GM15510 (cell line): Measurements from ENCODE around the gene STK11.

Source experiments
- POLR2A ChIP-seq: IDR thresholded peaks from 3 replicates; pipeline ENCODE4 v1.6.1; 2011; ENCODE audit warnings: borderline replicate concordance; ENCODE audit not compliant: insufficient read length; ENCODE audit errors: extremely low read depth

The STK11 gene

DNA sequence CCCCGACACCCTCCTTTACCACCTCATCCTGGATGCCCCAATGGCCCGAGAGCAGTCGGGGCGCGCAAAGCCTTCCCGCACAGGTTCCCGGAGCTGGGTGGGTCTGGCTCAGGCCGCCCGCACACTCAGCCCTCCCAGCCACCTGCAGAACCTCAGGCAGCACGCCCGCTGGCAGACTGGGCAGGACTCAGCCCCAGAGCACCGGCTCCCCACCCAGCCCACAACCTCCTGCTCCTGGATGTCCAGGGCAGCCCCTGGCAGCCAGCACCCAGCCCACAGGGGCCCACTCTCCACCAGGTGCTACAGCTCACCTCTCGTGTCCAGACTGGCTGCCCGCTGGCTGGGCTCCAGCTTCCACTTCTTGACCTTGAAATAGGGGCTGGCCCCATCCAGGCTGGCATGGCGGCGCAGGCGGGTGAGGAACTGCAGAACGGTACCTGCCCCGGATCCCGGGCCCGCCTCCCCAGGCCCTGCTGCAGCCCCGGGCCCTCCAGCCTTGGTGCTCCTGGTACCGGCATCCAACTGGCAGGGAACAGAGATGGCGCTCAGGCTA is 27.6 kb downstream of the STK11 start:
- TF ChIP-seq POLR2A, result no peak

DNA sequence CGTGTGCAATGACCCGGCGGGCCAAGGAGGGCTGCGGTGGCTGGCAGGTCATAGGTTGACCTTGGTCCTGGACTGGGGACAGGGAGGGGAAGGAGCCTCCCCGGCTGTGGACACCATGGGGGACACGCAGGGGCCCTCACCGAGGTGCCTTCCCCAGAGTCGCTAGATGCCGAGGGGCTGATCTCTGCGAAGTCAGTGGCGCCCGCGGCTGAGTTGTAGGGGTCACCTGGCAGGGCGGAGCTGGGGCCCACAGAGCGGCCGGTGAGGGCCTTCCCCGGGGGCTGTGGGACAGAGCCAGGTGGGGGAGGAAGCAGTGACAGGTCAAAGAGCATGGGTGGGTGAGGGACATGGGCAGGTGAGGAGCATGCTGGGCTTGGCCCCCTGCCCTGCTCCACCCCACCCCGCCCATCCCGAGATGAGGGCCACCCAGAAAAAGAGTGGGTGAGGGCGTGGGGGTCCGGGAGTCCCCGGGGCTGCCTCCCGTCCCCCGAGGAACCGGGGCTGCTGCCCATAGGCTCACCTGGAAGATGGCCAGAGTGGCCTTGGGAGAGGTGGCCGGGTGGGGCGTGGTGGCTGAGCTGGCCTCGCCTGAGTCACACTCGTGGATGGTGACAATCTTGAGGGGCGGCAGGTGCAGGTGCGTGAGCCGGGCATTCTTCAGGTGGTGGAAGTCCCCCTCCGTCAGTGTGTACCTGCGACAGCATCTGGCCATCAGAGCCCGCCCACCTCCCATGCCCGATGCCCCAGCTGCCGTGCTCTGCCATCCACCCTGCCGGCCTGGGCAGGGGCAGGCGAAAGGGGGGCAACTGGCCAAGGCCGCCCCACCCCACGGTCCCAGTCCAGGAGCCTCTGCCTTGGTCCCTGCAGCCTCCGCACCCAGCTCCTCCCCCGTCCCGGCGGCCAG is 28.7 kb downstream of the STK11 start:
- TF ChIP-seq POLR2A, result no peak

DNA sequence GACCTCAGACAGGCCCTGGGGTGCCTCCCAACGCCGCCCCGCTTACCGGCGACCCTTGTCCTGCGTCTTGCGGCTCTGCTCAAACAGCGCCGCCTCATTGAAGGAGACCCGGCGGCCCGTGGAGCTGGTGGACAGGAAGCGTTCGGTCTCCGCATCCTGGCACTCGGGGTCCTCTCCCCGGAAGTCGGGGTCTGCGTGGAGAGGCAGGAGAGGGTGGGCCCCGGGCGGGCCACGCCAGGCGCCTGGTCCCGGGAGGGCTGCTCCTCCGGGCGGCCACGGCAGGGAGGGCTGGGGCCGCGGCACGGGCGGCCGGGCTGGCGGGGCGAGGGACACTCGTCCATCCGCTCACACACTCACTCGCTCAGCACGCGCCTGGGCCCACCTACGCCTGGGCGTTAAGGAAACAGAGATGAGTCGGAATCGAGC is 29.4 kb downstream of the STK11 start:
- TF ChIP-seq POLR2A, result no peak

DNA sequence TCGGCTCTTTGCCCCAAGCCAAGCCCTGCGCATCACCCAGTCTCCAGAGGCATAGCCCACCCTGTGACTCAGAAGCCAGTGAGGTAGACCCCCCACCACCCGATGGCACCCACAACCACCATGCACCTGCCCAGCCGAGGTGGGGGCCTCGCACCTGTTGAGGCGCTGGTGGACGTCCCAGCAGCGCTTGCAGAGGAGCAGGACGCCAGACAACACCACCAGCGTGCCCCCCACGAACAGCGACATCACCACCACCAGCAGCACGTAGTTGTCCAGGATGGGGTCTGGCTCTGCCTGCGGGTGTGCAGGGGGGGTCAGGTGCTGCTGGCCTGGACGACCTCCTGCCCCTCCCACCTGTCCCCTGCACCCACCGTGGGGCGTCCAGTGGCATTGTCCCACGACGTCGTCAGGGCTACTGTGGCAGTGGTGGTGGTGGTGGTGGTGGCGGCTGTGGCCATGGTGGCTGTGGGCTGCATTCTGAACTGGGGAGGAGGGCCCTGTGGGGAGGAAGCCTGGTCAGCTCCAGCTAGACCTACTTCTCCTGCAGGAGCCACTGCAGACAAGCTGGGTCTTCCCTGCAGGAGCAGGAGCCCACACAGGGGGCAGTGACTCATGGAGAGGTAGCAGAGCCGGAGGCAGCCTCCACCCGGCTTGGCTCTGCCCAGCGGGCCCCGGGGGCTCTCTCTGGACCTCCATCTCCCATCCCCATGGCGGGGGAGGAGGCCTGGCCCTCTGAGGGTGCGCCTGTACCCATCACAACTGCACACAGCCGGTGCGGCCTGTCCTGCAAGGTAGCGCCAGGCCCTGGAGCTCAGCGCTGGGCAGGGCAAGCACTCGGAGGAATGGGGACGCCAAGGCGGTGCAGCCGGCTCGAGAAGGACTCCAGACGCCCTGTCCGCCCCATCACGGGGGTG is 30.3 kb downstream of the STK11 start:
- no peak for TF ChIP-seq POLR2A

DNA sequence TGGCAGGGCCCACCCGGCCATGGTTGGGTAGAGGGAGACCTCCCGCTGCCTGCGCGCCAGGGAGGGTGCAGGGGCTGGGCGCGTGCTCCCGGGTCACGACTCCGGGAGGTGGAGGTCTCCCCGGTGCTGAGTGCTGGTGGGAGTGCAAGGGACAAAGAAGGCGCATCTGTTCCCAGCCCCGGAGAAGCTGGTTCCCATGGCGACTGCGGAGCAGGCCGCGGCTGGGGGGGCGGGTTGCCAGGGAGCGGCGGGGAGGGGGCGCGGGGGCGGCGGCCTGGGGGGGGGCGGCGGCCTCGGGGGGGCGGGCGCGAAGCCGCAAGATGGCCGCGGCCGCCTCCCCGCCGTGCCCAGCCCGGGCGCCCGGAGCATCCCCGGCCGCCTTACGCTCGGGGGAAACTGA is 31.0 kb downstream of the STK11 start:
- no peak for TF ChIP-seq POLR2A

DNA sequence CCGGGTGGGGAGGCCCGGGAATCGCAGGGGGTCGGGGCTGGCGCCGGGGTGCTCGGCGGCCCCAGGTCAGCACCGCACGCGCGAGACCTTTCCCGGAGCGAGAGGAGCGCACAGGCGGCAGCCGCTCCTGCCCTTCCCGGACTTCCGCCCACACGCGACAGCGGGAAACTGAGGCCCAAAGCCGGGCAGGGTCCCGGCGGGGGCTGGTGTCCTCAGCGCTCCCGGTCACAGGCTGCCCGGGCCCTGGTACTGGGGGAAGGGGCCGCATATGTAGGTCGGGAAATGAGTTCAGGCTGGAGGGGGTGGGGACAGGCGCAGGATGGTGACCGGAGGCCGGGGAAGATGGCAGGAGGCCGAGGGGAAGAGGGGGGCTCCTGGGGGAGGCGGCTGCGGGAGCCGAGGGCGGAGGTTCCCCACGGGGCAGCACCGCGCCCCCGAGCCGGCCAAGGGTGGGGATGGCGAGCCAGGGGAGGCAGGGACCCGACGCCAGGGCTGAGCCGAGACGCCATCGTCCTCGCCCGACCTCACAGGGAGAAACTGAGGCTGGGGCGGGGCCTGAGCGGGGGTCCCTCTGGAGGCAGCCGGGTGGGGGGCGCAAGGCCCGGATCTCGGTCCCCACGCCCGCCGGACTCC is 31.6 kb downstream of the STK11 start:
- TF ChIP-seq POLR2A, result no peak

DNA sequence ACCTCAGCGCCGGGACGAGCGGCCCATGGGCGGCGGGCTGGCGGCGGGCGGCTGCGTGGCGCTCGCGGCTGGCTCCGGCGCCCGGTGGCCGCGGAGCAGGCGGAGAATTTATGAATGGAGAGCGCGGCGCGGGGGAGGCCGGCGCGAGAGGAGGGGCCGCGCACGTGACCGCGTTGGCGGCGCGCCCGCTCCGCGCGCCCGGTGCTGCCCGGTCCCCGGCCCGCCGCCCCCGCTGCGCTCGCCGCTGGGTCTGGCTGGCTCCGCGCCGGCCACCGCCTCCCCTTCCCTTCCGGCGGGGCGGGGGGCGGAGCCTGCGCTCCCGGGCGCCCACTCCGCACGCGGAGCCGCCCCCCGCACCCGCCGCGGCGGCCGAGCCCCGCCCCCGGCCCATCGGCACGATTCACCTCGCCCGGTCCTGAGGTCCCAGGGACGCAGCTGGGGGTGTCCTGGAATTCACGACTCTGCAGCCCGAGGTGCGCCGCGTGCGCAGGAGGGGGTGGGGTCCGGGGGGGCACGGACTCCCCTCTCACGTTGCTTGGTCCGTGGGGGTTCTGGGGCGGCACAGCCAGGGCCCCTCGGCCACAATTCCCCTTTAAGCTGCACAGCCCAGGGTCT is 32.3 kb downstream of the STK11 start, which contains the start of gene CBARP:
CBARP (minus strand) TSS at position 252 of the 615 bp plus-strand sequence. CDS start 1,905 bp downstream, outside the sequence.
- TF ChIP-seq POLR2A, result no peak

DNA sequence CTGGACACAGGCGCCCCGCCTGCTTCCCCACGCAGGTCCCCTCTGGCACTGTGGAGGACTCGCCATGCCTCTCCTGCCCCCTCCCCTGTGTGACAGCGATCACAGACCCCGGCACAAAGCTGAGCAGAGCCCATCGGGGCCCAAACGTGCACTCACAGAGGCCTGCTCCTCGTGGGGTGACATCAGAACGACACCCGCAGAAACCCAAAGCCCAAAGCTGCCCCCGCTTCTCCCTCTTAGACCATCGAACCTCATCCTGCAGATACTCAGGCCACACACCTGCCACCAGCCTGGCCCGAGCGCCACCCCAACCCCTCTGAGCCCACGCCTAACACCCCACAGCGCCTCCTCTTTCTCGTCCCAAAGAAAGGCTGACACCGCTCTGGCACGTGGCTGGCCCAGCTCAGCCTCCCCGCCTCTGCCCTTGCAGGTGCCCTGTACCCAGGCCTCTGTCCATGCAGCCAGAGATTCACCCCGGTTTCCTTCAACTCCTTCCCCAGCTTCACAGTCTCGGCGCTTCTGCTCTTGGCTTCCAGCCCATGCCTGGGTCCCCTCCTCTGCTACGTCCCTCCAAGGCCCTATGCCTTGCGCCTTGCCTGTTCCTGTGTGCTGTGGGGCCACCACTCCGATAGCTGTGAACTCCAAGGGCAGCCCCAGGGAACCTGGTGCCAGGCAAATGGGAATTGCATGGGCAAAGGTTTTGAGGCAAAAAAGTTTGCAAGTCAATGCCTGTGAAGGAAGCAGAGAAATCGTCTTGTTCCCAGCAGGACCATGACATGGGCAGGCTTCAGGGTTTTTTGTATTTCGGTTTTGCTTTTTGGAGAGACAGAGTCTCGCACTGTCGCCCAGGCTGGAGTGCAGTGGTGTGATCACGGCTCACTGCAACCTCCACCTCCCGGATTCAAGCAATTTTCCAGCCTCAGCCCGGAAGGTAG is 33.1 kb downstream of the STK11 start:
- TF ChIP-seq POLR2A, result no peak

DNA sequence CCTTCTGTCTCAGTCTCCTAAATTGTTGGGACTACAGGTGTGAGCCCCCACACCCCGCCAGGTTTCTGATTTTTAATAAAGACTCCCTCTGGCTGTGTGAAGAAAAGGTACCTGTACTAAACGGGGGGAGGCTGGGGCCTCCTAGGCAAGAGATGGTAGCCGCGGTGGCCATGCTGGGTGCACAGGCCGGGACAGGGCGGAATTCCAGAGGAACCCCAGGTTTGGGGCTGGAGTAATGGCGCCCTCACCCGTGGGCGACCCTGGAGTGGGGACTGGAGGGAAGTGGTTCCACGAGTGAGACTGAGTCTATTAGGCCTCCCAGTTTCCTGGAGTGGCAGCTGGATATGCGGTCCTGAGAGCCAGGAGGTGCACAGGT is 33.8 kb downstream of the STK11 start:
- TF ChIP-seq POLR2A, result no peak

DNA sequence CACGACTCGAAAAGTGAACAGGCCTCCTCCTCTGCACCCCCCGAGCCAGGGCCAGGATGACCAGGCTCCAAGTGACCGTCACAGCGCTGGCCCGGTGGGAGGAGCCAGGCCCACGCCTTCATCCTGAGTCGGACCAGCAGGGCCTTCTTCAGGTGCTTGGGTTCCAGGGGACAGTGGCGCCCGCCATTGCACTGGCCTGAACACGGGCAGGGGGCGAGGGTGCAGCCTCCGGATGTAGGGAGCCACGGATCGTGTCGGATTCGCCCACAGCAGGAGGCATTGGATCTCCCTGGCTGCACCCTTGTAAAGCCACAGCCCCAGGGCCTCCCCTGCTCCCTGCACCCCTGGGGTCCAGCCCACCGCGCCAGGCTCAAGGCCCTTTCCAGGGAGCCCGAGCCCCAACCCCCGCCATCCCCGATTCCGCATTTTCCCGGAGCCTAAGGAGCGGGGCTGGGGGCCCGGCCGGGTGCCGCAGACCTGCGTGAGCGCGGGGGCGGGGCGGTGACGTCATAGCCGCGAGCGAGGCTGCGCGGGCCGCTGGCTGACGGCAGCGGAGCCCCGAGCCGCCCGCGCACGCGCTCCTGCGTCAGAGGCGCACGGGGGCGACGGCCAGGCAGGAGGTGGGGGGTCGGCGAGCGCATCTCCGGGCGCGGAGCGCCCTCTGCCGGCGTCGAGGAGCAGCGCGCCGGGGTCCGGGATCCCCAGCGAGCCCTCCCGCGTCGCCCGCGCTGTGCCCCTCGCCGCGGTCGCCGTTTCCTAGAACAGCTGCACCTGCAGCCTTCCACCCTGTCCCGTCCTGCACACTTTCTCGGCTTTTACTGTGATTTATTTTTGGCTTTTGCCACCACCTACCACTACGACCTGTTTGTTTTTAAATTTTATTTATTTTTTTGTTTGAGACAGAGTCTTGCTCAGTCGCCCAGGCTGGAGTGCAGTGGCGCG is 34.5 kb downstream of the STK11 start:
- TF ChIP-seq POLR2A, result no peak

DNA sequence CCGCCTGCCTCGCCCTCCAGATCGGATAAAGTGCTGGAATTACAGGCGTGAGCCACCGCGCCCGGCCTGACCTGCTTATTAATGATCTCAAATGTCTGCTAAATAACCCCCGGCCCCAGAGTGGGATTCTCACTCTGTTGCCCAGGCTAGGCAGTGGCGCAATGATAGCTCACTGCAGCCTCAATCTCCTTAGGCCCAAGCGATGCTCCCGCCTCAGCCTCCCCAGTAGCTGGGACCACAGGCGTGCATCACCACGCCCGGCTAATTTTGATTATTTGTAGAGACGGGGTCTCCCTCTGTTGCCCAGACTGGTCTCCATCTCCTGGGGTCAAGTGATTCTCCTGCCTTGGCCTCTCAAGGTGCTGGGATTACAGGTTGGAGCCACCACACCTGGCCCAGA is 35.3 kb downstream of the STK11 start:
- TF ChIP-seq POLR2A, result no peak
